ENCODE results near the gene SCP2D1. TPM values are rescaled to one million over a fixed set of nuclear protein-coding genes. Genes with fewer than 3 reads are reported as not detected.

The SCP2D1 gene
- total and polyA plus RNA-seq, 2 experiments from 2014 or later = not detected

Other genes starting within 250 kb of the SCP2D1 start
- gene SMIM26, start 246.4 kb upstream of the SCP2D1 start, total RNA-seq (2014; rRNA removed; shearing (Covaris generic)) = 94.3 and 108 TPM in 2 replicates
- 308 and 363 TPM in 2 replicates for gene SMIM26, start 246.4 kb upstream of the SCP2D1 start, polyA plus RNA-seq (2016; fragmentation: Nextera tagmentation; extraction: Ambion mirVana)
- 69.8 and 82.7 TPM in 2 replicates for gene DTD1, start 225.7 kb upstream of the SCP2D1 start, total RNA-seq (2014; rRNA removed; shearing (Covaris generic))
- 65.6 and 74.0 TPM in 2 replicates for gene DTD1, start 225.7 kb upstream of the SCP2D1 start, polyA plus RNA-seq (2016; fragmentation: Nextera tagmentation; extraction: Ambion mirVana)

All from GM23338 (cell line).